ENCODE results near the gene TMEM205. TPM values are rescaled to one million over a fixed set of nuclear protein-coding genes. Genes with fewer than 3 reads are reported as not detected.
A peak's percentile ranks its signal among the peaks of the same experiment; 100 is the strongest.

The TMEM205 gene
- 100 to 1,000 TPM in 3 of 6 donors, 10 to 100 TPM in 3; 85.9 to 260 (median 132) TPM for total RNA-seq

GRCh38 chr19:11346104-11346940 lies at the start of gene TMEM205, which contains the start of gene CCDC159:
TSS of gene TMEM205 (minus strand) at chr19:11346268. CDS start at chr19:11345619, 649 bp downstream.
TSS of gene CCDC159 (plus strand) at chr19:11346519. CDS start at chr19:11346607, 88 bp downstream.
- 0 to 1% methylated on average over 6 to 47 of the region's 50 CpGs for WGBS, 2 donors
- Histone ChIP-seq H3K27ac (peak within 1 kb of the TSS; percentile 80 to 91 (median 90)), H3K36me3 (peaks cover 0 to 4% (median 2%) of the 10 kb centered on the region in 4 donors), H3K4me1 (peaks cover 23 to 33% (median 27%) of the 10 kb centered on the region in 4 donors), H3K9me3 (peaks cover 0 to 5% (median 1%) of the 10 kb centered on the region in 4 donors), H3K27me3 (no peaks in the 10 kb centered on the region), H3K4me3 (peak within 1 kb of the TSS; percentile 67 to 83 (median 76))
- ATAC-seq (ENCODE audit: low FRiP score in 2 of 2): peak; percentile 97
- TF ChIP-seq EP300 (IDR thresholded peaks at IDR 0.05) (peak in 1 of 4 donors; percentile 83), POLR2AphosphoS5 (IDR thresholded peaks at IDR 0.05) (peak in 1 of 2 donors; percentile 92), POLR2A (IDR thresholded peaks at IDR 0.05) (peak in 3 of 4 donors; percentile 46 to 84 (median 65)), CTCF (IDR thresholded peaks at IDR 0.05) (peak in 2 of 6 experiments; percentile 6 to 7)
- peak; percentile 87 to 98 for DNase-seq

GRCh38 chr19:11390933-11391680 lies 45.0 kb upstream of the TMEM205 start:
- H3K36me3 ChIP-seq: peaks cover 0 to 6% (median 2%) of the 10 kb centered on the region in 4 donors
- TF ChIP-seq CTCF (IDR thresholded peaks at IDR 0.05) (no peak), POLR2AphosphoS5 (IDR thresholded peaks at IDR 0.05) (no peak), EP300 (IDR thresholded peaks at IDR 0.05) (no peak), POLR2A (IDR thresholded peaks at IDR 0.05) (no peak)
- H3K4me3 ChIP-seq: no peak overlapping the region
- no peaks in the 10 kb centered on the region for H3K27me3 ChIP-seq
- no peak overlapping the region for H3K27ac ChIP-seq
- H3K9me3 ChIP-seq: peaks cover 0 to 7% (median 3%) of the 10 kb centered on the region in 4 donors
- ATAC-seq (ENCODE audit: low FRiP score in 2 of 2) (no peak), DNase-seq (no peak)
- 73 to 79% methylated on average over 4 of the region's 4 CpGs for WGBS, 2 donors
- H3K4me1 ChIP-seq: peaks cover 7 to 14% (median 13%) of the 10 kb centered on the region in 4 donors

- 94 to 96% methylated on average over 2 of the region's 2 CpGs for whole genome bisulfite sequencing, 2 donors
- no peaks in the 10 kb centered on the region for H3K27me3 ChIP-seq
- H3K4me1 ChIP-seq: peaks cover 7 to 14% (median 13%) of the 10 kb centered on the region in 4 donors
- DNase-seq (no peak), ATAC-seq (ENCODE audit: low FRiP score in 2 of 2) (no peak)
- H3K9me3 ChIP-seq: peaks cover 0 to 7% (median 3%) of the 10 kb centered on the region in 4 donors
- TF ChIP-seq CTCF (IDR thresholded peaks at IDR 0.05) (no peak), EP300 (IDR thresholded peaks at IDR 0.05) (no peak), POLR2A (IDR thresholded peaks at IDR 0.05) (no peak), POLR2AphosphoS5 (IDR thresholded peaks at IDR 0.05) (no peak)
- H3K36me3 ChIP-seq: peaks cover 0 to 6% (median 2%) of the 10 kb centered on the region in 4 donors
- no peak overlapping the region for H3K4me3 ChIP-seq
- H3K27ac ChIP-seq: no peak overlapping the region
Measured at GRCh38 chr19:11390359-11390758, 44.3 kb upstream of the TMEM205 start.

GRCh38 chr19:11387162-11388034 lies 41.3 kb upstream of the TMEM205 start:
- 57 to 58% methylated on average over 19 of the region's 19 CpGs for WGBS, 2 donors
- Histone ChIP-seq H3K9me3 (peaks cover 0 to 7% (median 3%) of the 10 kb centered on the region in 4 donors), H3K27ac (peak overlapping the region; percentile 6 to 58 (median 47)), H3K4me3 (no peak overlapping the region), H3K27me3 (peaks cover 0 to 3% (median 0%) of the 10 kb centered on the region in 4 donors), H3K4me1 (peaks cover 26 to 40% (median 36%) of the 10 kb centered on the region in 4 donors), H3K36me3 (no peaks in the 10 kb centered on the region)
- DNase-seq (peak in 1 of 2 donors; percentile 38), ATAC-seq (ENCODE audit: low FRiP score in 2 of 2) (peak in 1 of 2 donors; percentile 37)
- TF ChIP-seq POLR2A (IDR thresholded peaks at IDR 0.05): no peak
- no peak for TF ChIP-seq CTCF (IDR thresholded peaks at IDR 0.05)
- no peak for TF ChIP-seq EP300 (IDR thresholded peaks at IDR 0.05)
- no peak for TF ChIP-seq POLR2AphosphoS5 (IDR thresholded peaks at IDR 0.05)
